Measurements from ENCODE around the gene BPIFB3. TPM values are rescaled to one million over a fixed set of nuclear protein-coding genes. Genes with fewer than 3 reads are reported as not detected.

The BPIFB3 gene
- total and polyA plus RNA-seq, 2 of the 13 experiments (the other 11 are each of a cell fraction or from before 2014, with no cell fraction given), result 0.09 TPM; not detected in 1

- TF ChIP-seq KLF6 (CRISPR knock-in tag; IDR thresholded peaks at IDR 0.05) (peak; percentile 50; the same call in 1 of the 2 replicates), SP140L (CRISPR knock-in tag; IDR thresholded peaks at IDR 0.05; ENCODE audit: borderline replicate concordance) (peak; percentile 82; the same call in 1 of the 2 replicates), ASH2L (IDR thresholded peaks at IDR 0.05; ENCODE audit: insufficient read length, low read depth, low read length) (peak; percentile 81), ARNTL (CRISPR knock-in tag; IDR thresholded peaks at IDR 0.05) (peak; percentile 97), MEIS1 (CRISPR knock-in tag; IDR thresholded peaks at IDR 0.05; ENCODE audit: borderline replicate concordance) (peak; percentile 100), SP5 (CRISPR knock-in tag; IDR thresholded peaks at IDR 0.05; ENCODE audit: borderline replicate concordance, low read depth) (peak; percentile 93), RNF2 (conservative IDR thresholded peaks at IDR 0.05; ENCODE audit: low read depth) (peak; percentile 36; the same call in 1 of the 2 replicates), ZNF639 (CRISPR knock-in tag; conservative IDR thresholded peaks at IDR 0.05) (peak; percentile 50; the same call in 1 of the 2 replicates), ZNF660 (CRISPR knock-in tag; IDR thresholded peaks at IDR 0.05; ENCODE audit: borderline replicate concordance, low read depth) (peak; percentile 80; the same call in 1 of the 2 replicates), PAX8 (CRISPR knock-in tag; IDR thresholded peaks at IDR 0.05; ENCODE audit: borderline replicate concordance) (peak; percentile 96), ZNF143 (CRISPR knock-in tag; IDR thresholded peaks at IDR 0.05) (peak; percentile 26), ZNF589 (CRISPR knock-in tag; conservative IDR thresholded peaks at IDR 0.05) (peak; percentile 96), ZNF326 (CRISPR knock-in tag; IDR thresholded peaks at IDR 0.05; ENCODE audit: borderline replicate concordance) (0 out of 2 replicates have a peak, but pooled peaks have one; percentile 37), HMGA1 (CRISPR knock-in tag; conservative IDR thresholded peaks at IDR 0.05) (no peak), MIXL1 (CRISPR knock-in tag; IDR thresholded peaks at IDR 0.05) (peak; percentile 93), ZNF230 (CRISPR knock-in tag; IDR thresholded peaks at IDR 0.05) (peak; percentile 99), ATF4 (CRISPR knock-in tag; IDR thresholded peaks at IDR 0.05) (peak in 1 of 2 experiments; percentile 94; a peak in 2 of 4 replicates), PREB (CRISPR knock-in tag; IDR thresholded peaks at IDR 0.05) (no peak; the same call in none of the 2 replicates), AFF4 (CRISPR knock-in tag; IDR thresholded peaks at IDR 0.05) (peak; percentile 92), TIGD3 (CRISPR knock-in tag; IDR thresholded peaks at IDR 0.05; ENCODE audit: borderline replicate concordance) (peak; percentile 22; the same call in 1 of the 2 replicates)
These were observed 44.2 kb upstream of the BPIFB3 start (continued) for GRCh38 chr20:33009214-33010132.
